HFF-Myc (cell line): ENCODE data around the gene C2orf72.
"Not testable (repeated sequence)": the region's sequence is repeated elsewhere in the genome, so short reads cannot be mapped to it uniquely, and the experiment has no call there.

Experiments used
- DNase-seq: peaks from one replicate; pipeline ENCODE4 v3.0.0-alpha.2; 2011; ENCODE audit warnings: low read depth; ENCODE audit errors: extremely low read depth
- H3K4me3 ChIP-seq: replicated peaks from 2 replicates; pipeline ENCODE4 v1.5.1; 2011; ENCODE audit warnings: low read depth, mild to moderate bottlenecking, control low read depth, low read length
- TF ChIP-seq, protein P1 (sequence below): IDR thresholded peaks from 2 replicates; pipeline ENCODE4 v1.5.1; 2012; ENCODE audit warnings: mild to moderate bottlenecking, low read depth, low read length, control low read depth; ENCODE audit errors: missing control alignments

Gene C2orf72

DNA sequence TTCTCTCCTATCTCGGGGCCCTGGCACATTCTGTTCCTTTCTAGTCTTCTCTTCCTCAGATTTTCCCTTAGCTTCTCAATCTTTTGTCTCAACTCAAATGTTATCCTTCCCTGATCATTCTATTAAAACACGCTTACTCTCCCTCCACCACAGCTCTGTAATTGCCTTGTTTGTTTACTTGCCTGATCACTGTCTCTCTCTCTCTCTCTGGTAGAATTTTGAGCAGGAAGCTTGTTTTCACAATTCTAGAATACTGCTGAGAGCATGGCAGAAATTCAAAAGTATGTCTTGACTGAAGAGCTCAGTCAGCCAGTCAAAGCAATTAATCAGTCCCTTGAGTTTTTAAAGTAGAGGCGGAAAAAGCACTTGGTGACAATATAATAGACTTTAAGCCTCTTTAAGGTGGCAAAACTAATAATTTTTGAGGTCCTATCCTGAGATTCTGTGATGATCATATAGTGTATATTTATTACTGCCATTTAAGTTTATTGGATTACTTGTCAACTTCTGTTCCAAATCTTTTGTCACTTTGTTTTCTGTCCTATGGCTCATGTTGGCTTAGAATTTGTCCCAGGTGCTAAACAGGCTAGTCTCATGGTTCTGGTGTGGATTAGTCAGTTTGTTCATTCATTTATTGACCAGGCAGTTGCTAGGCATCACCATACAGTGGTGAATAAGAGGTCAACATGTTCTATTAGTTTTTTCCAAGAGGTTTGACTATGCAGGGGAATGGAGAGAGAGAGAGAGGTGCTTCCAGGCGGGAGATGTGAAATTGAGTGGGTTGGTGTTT is 21.6 kb downstream of the C2orf72 start:
- TF ChIP-seq, protein P1, sequence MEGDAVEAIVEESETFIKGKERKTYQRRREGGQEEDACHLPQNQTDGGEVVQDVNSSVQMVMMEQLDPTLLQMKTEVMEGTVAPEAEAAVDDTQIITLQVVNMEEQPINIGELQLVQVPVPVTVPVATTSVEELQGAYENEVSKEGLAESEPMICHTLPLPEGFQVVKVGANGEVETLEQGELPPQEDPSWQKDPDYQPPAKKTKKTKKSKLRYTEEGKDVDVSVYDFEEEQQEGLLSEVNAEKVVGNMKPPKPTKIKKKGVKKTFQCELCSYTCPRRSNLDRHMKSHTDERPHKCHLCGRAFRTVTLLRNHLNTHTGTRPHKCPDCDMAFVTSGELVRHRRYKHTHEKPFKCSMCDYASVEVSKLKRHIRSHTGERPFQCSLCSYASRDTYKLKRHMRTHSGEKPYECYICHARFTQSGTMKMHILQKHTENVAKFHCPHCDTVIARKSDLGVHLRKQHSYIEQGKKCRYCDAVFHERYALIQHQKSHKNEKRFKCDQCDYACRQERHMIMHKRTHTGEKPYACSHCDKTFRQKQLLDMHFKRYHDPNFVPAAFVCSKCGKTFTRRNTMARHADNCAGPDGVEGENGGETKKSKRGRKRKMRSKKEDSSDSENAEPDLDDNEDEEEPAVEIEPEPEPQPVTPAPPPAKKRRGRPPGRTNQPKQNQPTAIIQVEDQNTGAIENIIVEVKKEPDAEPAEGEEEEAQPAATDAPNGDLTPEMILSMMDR: no peak
- peak overlapping the region; percentile 88 for H3K4me3 ChIP-seq
- no peak for DNase-seq

- H3K4me3 ChIP-seq: no peak overlapping the region
- TF ChIP-seq, protein P1: no peak
- DNase-seq: no peak
Measured at GRCh38 chr2:231059756-231060155, 22.4 kb downstream of the C2orf72 start.

GRCh38 chr2:231062776-231063175 is 25.5 kb downstream of the C2orf72 start:
- TF ChIP-seq, protein P1: no peak
- no peak overlapping the region for H3K4me3 ChIP-seq
- no peak for DNase-seq

GRCh38 chr2:231063347-231063746 is 26.0 kb downstream of the C2orf72 start:
- TF ChIP-seq, protein P1: no peak
- H3K4me3 ChIP-seq: no peak overlapping the region
- DNase-seq: no peak

DNA sequence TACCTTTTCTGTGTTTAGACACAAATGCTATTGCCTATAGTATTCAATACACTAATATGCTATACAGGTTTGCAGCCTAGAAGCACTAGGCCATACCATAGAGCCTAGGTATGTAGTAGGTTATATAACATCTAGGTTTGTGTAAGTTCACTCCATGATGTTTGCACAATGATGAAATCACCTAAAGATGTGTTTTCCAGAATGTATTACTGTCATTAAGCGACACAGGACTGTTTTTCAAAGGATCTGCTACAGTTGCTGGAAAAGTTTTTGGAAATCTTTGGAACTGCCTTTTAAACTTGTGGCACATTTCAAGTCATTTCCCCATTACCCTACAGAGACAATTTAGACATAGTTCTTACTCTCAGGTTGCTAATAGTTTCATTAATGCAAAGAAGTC is 28.6 kb downstream of the C2orf72 start:
- no peak for DNase-seq
- no peak overlapping the region for H3K4me3 ChIP-seq
- TF ChIP-seq, protein P1: no peak

DNA sequence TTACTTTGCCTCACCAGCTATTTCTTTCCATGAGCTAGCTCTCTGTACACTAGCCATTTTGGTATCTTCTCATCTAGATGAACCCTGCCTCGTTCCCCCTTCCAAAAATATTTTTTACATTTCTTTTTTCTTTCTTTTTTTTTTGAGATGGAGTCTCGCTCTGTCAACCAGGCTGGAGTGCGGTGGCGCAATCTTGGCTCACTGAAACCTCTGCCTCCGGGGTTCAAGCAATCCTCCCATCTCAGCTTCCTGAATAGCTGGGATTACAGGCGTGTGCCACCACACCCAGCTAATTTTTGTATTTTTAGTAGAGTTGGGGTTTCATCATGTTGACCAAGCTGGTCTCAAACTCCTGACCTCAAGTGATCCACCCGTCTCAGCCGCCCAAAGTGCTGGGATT is 30.2 kb downstream of the C2orf72 start:
- not testable (repeated sequence) for H3K4me3 ChIP-seq

DNA sequence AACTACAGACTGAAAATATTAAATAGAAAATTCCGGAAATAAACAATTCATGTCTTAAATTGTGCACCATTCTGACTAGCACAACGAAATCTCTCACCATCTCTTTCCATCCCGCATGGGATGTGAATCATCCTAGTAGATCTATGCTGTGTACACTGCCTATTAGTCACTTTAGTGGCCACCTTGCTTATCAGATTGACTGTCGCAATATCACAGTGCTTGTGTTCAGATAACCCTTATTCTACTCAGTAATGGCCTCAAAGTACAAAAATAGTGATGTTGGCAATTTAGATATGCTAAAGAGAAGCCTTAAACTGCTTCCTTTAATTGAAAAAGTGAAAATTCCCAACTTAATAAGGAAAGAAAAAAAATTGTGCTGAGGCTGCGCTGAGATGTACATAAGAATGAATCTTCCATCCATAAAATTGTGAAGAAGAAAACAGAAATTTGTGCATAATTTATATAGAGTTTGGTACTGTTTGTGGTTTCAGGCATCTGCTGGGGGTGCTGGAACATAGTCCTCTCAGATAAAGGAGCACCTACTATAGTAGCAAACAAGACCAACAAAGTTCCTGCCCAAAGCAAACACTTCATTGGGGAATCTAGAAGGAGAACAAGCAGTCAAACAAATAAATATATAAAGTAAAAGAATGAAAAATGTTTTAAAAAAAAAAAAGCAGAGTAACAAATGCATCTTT is 31.4 kb downstream of the C2orf72 start:
- no peak for DNase-seq
- TF ChIP-seq, protein P1: no peak
- no peak overlapping the region for H3K4me3 ChIP-seq

More for the DNA sequence above, 30.2 kb downstream of the C2orf72 start:
- not testable (repeated sequence) for DNase-seq
